Fibroblast of lung (primary cell): ENCODE data around the gene GRM8. TPM values are rescaled to one million over a fixed set of nuclear protein-coding genes. Genes with fewer than 3 reads are reported as not detected.

Experiments
- DNase-seq, 2 donors: peaks; one replicate each; pipeline versions ENCODE4 v3.0.0 to v3.0.0-alpha.2; 2010; ENCODE audit warnings: low read depth in 2 of 2
- H2AFZ ChIP-seq: 2 replicates; pipeline ENCODE4 v1.5.1; 2012; ENCODE audit warnings: low read length, control low read depth, inconsistent platforms
- H3K27ac ChIP-seq: 2 replicates; pipeline ENCODE4 v1.5.1; 2011; ENCODE audit warnings: low read length, control low read depth; ENCODE audit not compliant: insufficient read depth
- H3K27me3 ChIP-seq: 2 replicates; pipeline ENCODE4 v1.5.1; 2011; ENCODE audit warnings: mild to moderate bottlenecking, low read length; ENCODE audit not compliant: control insufficient read depth, insufficient read depth
- H3K36me3 ChIP-seq: 2 replicates; pipeline ENCODE4 v1.5.1; 2011; ENCODE audit warnings: low read length; ENCODE audit not compliant: control insufficient read depth, insufficient read depth
- H3K4me1 ChIP-seq: 2 replicates; pipeline ENCODE4 v1.5.1; 2011; ENCODE audit warnings: low read length; ENCODE audit not compliant: control insufficient read depth, insufficient read depth; ENCODE audit errors: extremely low read depth
- H3K4me2 ChIP-seq: 2 replicates; pipeline ENCODE4 v1.5.1; 2011; ENCODE audit warnings: low read length, control low read depth; ENCODE audit not compliant: insufficient read depth; ENCODE audit errors: extremely low read depth
- H3K4me3 ChIP-seq, 4 experiments: fragments of 200-600 bp in 1 of 4; sonication (generic) in 1 of 4; replicated peaks in 1 of 4; 2 replicates each; pipeline ENCODE4 v1.5.1; 2011 to 2016; ENCODE audit warnings: low read length in 4 of 4, low read depth in 3 of 4, mild to moderate bottlenecking in 3 of 4, control low read depth in 2 of 4, inconsistent platforms in 1 of 4, mixed read lengths in 1 of 4; ENCODE audit not compliant: insufficient read depth in 1 of 4; ENCODE audit errors: control extremely low read depth in 1 of 4
- H3K79me2 ChIP-seq: 2 replicates; pipeline ENCODE4 v1.5.1; 2012; ENCODE audit warnings: mild to moderate bottlenecking, low read length, inconsistent platforms; ENCODE audit not compliant: control insufficient read depth, insufficient read depth
- H3K9ac ChIP-seq: 2 replicates; pipeline ENCODE4 v1.5.1; 2011; ENCODE audit warnings: mild to moderate bottlenecking, low read length, control low read depth; ENCODE audit not compliant: insufficient read depth
- H3K9me3 ChIP-seq: 2 replicates; pipeline ENCODE4 v1.5.1; 2012; ENCODE audit warnings: low read depth, low read length; ENCODE audit not compliant: control insufficient read depth, insufficient read depth
- H4K20me1 ChIP-seq: 2 replicates; pipeline ENCODE4 v1.5.1; 2011; ENCODE audit warnings: low read length; ENCODE audit not compliant: control insufficient read depth, insufficient read depth; ENCODE audit errors: extremely low read depth
- EZH2 ChIP-seq: IDR thresholded peaks from 2 replicates; pipeline ENCODE4 v1.5.1; 2012; ENCODE audit warnings: low read length, control low read depth, mild to moderate bottlenecking; ENCODE audit errors: missing control alignments
- polyA plus RNA-seq, 2 donors: library from polyadenylated mRNA; depleted of rRNA in 1 of 2; stranded (reverse) in 1 of 2; unstranded in 1 of 2; fragments of >200 nt; gene quantifications; 2 replicates each; pipeline ENCODE4 v1.2.1, GENCODE V29; 2011 to 2012; ENCODE audit warnings: missing spikeins in 1 of 2
- total RNA-seq: library from RNA; depleted of rRNA; stranded (reverse); fragments of >200 nt; gene quantifications from 2 replicates; pipeline ENCODE4 v1.2.1, GENCODE V29; 2014
- TF ChIP-seq, protein P1 (sequence below), 2 donors: IDR thresholded peaks in 1 of 2; conservative IDR thresholded peaks in 1 of 2; 1 replicate in 1 of 2; 2 replicates in 1 of 2; pipeline ENCODE4 v1.5.1; 2011 to 2012; ENCODE audit warnings: low read length in 2 of 2, control low read depth in 1 of 2, inconsistent platforms in 1 of 2, low read depth in 1 of 2, mild to moderate bottlenecking in 1 of 2

GRM8 gene
- total and polyA plus RNA-seq, 2 donors (not counting 1 experiment from before 2014, with no cell fraction given) = not detected

DNA sequence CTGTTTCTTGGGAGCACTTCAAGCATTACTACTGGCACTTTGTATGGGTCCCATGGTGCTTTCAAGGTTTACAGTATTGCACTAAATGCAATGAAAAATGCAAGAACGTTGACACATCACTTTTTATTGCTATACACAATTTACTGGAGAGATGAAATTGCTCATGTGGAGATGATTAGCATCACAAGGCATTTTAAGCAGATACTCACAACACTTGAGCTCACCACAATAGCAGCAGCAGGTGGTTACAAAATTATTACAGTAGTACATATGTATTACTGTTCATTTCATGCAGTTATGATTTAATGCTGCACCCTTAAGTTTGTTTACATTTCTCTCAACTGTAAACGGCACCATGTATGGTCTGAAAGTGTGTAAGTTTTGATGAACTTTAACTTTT is 537.7 kb downstream of the GRM8 start:
- no peak overlapping the region for H2AFZ ChIP-seq
- no peaks in the 10 kb centered on the region for H4K20me1 ChIP-seq
- peak in 1 of 2 donors; percentile 14 for DNase-seq
- H3K4me2 ChIP-seq = no peak overlapping the region
- H3K27ac ChIP-seq = no peak overlapping the region
- no peaks in the 10 kb centered on the region for H3K27me3 ChIP-seq
- no peak overlapping the region for H3K9ac ChIP-seq
- H3K79me2 ChIP-seq = no peaks in the 10 kb centered on the region
- no peak overlapping the region for H3K4me3 ChIP-seq
- H3K9me3 ChIP-seq = no peaks in the 10 kb centered on the region
- H3K36me3 ChIP-seq = no peaks in the 10 kb centered on the region
- no peak for TF ChIP-seq EZH2
- TF ChIP-seq, protein P1, sequence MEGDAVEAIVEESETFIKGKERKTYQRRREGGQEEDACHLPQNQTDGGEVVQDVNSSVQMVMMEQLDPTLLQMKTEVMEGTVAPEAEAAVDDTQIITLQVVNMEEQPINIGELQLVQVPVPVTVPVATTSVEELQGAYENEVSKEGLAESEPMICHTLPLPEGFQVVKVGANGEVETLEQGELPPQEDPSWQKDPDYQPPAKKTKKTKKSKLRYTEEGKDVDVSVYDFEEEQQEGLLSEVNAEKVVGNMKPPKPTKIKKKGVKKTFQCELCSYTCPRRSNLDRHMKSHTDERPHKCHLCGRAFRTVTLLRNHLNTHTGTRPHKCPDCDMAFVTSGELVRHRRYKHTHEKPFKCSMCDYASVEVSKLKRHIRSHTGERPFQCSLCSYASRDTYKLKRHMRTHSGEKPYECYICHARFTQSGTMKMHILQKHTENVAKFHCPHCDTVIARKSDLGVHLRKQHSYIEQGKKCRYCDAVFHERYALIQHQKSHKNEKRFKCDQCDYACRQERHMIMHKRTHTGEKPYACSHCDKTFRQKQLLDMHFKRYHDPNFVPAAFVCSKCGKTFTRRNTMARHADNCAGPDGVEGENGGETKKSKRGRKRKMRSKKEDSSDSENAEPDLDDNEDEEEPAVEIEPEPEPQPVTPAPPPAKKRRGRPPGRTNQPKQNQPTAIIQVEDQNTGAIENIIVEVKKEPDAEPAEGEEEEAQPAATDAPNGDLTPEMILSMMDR (conservative IDR thresholded peaks at IDR 0.05 in 1 of 2, IDR thresholded peaks at IDR 0.05 in 1 of 2; ENCODE audit: low read depth in 1 of 2, low read length in 2 of 2) = no peak
- no peaks in the 10 kb centered on the region for H3K4me1 ChIP-seq

DNA sequence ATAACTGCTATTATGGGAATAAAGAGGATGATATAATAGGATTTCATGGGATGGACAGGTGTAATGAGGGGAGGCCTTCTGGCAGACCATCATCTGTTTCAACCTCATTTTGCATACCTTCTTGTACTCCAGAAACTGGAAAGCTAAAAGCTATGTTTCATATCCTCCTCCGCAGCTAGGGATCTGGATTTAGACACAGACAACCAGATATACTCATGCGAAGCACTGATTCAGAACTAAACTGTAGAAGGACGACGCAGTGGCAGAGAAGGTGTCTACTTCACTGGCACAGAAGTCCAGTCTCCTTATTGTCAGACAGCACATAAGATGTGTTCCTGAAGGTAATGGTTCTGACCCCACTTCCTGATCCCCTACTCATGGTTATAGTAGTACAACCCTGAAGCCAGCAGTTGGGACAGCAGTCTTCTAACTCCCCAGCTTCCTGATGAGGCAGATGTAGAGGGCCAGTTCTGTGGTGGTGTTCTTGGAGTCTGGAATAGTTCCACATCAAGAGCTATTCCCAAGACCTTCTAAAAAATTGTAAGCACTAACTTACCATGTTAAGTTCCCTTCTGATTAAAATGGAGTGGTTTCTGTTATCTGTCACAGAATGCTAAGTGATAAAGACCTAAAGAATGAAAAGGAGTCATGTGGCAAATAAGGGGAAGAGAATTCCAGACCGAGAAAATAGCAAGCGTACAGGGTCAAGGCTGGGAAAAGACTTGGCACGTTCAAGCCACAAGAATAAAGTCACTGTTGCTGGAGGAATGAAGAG is 550.3 kb downstream of the GRM8 start:
- DNase-seq = peak in 1 of 2 donors; percentile 89
- H3K4me3 ChIP-seq = no peak overlapping the region
- no peak for TF ChIP-seq EZH2
- TF ChIP-seq, protein P1 (conservative IDR thresholded peaks at IDR 0.05 in 1 of 2, IDR thresholded peaks at IDR 0.05 in 1 of 2; ENCODE audit: low read depth in 1 of 2, low read length in 2 of 2) = no peak
- H3K79me2 ChIP-seq = no peaks in the 10 kb centered on the region
- no peaks in the 10 kb centered on the region for H3K27me3 ChIP-seq
- no peaks in the 10 kb centered on the region for H3K9me3 ChIP-seq
- H3K36me3 ChIP-seq = no peaks in the 10 kb centered on the region
- H4K20me1 ChIP-seq = no peaks in the 10 kb centered on the region
- no peak overlapping the region for H2AFZ ChIP-seq
- no peak overlapping the region for H3K4me2 ChIP-seq
- no peak overlapping the region for H3K9ac ChIP-seq
- no peak overlapping the region for H3K27ac ChIP-seq
- peaks cover 2% of the 10 kb centered on the region for H3K4me1 ChIP-seq

DNA sequence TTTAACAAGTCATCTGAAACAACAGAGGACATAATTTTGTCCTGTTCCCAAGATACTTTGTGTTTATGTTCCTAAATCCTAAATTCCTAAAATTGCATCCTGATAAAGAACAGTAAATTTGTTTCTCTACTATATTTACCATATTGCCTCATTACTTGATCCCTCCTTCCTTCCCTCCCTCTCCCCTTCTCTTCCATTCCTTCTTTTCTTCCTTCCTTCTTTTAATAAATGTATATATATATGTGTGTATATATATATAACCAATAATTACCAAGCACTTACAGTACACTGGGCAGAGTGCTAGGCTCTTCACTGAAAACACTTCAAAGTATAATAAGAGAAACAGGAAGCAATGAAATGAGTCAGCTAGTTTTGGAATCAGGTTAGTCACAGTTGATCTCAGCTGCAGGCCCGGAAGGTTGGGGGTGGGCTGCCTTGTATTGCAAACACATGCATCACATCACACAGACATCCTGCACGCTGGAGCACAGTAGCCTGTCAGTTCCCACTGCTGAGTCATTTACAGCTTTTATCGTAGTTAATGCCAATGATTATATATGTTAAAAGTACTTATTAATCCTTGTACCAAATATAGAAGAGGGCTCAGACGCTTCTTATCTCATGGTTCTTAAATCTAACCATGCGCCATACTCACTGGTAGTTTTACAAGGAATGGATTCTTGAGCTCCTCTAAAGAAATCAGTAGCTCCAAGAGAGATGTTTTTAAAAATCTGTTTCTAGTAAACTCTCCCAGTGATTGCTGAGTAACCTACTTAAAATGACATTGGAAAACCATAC is 551.7 kb downstream of the GRM8 start:
- no peaks in the 10 kb centered on the region for H3K36me3 ChIP-seq
- peak; percentile 89 to 97 for DNase-seq
- H2AFZ ChIP-seq = peak overlapping the region; percentile 60
- no peaks in the 10 kb centered on the region for H3K79me2 ChIP-seq
- no peaks in the 10 kb centered on the region for H4K20me1 ChIP-seq
- peak overlapping the region; percentile 44 for H3K4me2 ChIP-seq
- H3K4me1 ChIP-seq = peaks cover 2% of the 10 kb centered on the region
- TF ChIP-seq EZH2 = no peak
- TF ChIP-seq, protein P1 (conservative IDR thresholded peaks at IDR 0.05 in 1 of 2, IDR thresholded peaks at IDR 0.05 in 1 of 2; ENCODE audit: low read depth in 1 of 2, low read length in 2 of 2) = no peak
- H3K9me3 ChIP-seq = no peaks in the 10 kb centered on the region
- peak overlapping the region in 1 of 4 experiments; percentile 10 for H3K4me3 ChIP-seq
- no peaks in the 10 kb centered on the region for H3K27me3 ChIP-seq
- H3K27ac ChIP-seq = peak overlapping the region; percentile 46
- no peak overlapping the region for H3K9ac ChIP-seq
